ENCODE measurements around the gene SRGAP3. TPM values are rescaled to one million over a fixed set of nuclear protein-coding genes. Genes with fewer than 3 reads are reported as not detected.

Gene SRGAP3
- total RNA-seq, 2 experiments from 2014 or later: 1.2 to 1.3 TPM

DNA sequence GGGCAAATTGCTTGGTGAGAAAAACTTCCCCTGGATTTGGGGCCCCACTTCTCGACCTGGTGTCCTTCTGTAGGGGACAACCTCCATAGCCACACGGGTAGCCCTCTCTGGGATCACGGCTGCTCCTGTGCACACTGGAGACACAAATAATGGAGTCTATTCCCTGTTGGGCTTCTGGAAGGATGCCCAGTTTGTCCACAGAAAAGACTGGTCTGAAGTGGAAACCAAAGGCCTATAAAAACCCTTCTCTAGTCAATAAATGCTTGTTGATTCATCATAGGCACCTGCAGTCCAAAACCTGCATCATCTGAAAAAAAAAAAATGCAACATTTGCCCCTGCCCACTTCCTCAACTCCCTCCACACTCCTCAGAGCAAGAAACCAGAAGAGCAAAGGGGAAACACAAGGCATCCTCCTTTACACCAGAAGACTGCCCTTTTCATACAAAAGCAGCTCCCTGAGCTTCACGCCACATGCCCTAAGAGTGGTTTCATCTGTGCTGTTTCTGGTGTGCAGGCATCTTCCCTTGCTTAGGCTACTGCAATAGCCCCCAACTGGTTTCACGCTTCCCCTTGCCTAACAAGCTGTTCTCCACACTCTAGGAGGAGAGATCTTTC, 36.3 kb downstream of the SRGAP3 start:
- Mint-ChIP-seq H3K27ac (no peak overlapping the region), H3K27me3 (peaks cover 4% of the 10 kb centered on the region), H3K9me3 (no peaks in the 10 kb centered on the region), H3K4me1 (no peaks in the 10 kb centered on the region), H3K4me3 (no peak overlapping the region), H3K36me3 (ENCODE audit: low read depth) (no peaks in the 10 kb centered on the region)
- ChIA-PET CTCF (no interaction called here), POLR2A (no interaction called here)
- no peak for DNase-seq

DNA sequence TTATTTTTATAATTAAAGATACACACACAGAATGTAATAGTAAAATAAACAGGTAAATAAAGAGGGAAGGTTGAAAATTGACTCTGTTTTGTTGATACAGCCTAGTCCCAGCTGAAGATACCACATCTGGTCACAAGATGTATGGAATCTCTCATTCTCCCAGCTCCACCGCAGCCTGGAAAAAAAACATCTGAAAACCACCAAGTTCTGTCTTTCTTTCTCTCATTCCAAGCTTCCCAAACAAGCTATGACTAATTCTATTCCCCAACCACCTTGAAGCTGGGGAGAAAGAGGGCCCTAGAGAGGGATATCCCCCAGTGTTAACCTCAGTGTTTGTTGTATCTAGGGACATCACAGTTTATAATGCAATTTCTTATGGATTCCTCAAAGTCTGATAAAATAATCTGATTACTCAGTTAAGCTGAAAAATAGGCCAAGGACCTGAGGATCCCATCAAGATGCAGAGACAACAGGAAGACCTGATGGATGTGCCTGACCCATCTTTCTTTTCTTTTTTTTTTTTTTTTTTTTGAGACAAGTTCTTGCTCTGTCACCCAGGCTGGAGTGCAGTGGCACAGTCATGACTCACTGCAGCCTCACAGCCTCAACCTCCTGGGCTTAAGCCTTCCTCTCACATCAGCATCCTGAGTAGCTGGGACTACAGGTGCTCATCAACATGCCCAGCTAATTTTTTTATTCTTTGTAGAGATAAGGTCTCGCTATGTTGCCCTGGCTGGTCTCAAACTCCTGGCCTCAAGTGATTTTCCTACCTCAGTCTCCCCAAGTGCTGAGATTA, 38.1 kb downstream of the SRGAP3 start:
- H3K36me3 Mint-ChIP-seq (ENCODE audit: low read depth): no peaks in the 10 kb centered on the region
- no peak overlapping the region for H3K4me3 Mint-ChIP-seq
- peaks cover 10% of the 10 kb centered on the region for H3K27me3 Mint-ChIP-seq
- no peaks in the 10 kb centered on the region for H3K4me1 Mint-ChIP-seq
- no peaks in the 10 kb centered on the region for H3K9me3 Mint-ChIP-seq
- ChIA-PET CTCF (interaction anchor here (1.3 kb wide), 1 partner anchor 18 kb away, joined by 4 read pairs; no protein-coding TSS in a partner anchor), POLR2A (no interaction called here)
- DNase-seq: no peak
- no peak overlapping the region for H3K27ac Mint-ChIP-seq

- POLR2A ChIA-PET: no interaction called here
- Mint-ChIP-seq H3K4me1 (no peaks in the 10 kb centered on the region), H3K4me3 (no peak overlapping the region), H3K9me3 (no peaks in the 10 kb centered on the region), H3K36me3 (ENCODE audit: low read depth) (no peaks in the 10 kb centered on the region), H3K27ac (no peak overlapping the region), H3K27me3 (peaks cover 11% of the 10 kb centered on the region)
- no peak for DNase-seq
- CTCF ChIA-PET: no interaction called here
These were observed 39.7 kb downstream of the SRGAP3 start for GRCh38 chr3:9209777-9210176.

- Mint-ChIP-seq H3K4me3 (no peak overlapping the region), H3K9me3 (no peaks in the 10 kb centered on the region), H3K36me3 (ENCODE audit: low read depth) (no peaks in the 10 kb centered on the region), H3K27me3 (peaks cover 10% of the 10 kb centered on the region), H3K27ac (no peak overlapping the region), H3K4me1 (no peaks in the 10 kb centered on the region)
- DNase-seq: no peak
- CTCF ChIA-PET: no interaction called here
- POLR2A ChIA-PET: no interaction called here
These were observed 40.8 kb downstream of the SRGAP3 start for GRCh38 chr3:9208605-9209152.

DNA sequence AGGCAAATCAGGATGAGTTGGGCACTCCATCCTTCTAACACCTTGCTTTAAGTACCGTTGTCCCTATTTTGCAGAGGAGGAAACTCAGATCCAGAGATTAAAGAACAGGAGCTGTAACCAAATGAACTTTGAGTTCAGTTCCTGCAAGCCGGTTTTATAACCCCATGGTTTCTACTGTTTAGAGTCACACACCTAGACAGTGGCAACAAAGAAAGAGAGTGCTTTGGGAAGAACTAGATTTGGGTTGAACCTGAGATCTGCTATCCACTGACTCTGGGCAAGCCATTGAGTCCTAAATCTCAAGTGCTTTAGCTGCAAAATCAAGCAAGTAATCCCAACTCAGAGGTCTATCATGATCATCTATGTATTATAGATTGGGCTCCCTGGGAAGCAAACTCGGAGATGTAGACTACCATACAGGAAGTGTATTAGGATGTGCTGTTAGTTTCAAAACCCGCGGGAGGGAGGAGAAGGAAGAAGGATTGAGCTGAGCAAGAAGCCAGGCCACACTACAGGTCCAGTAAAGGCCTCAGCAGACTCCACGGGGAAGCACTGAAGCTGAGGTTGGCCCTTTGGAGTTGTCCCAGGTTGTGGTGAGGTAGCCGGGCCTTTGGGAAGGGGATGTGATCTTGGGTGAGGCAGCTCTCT, 42.2 kb downstream of the SRGAP3 start:
- Mint-ChIP-seq H3K27ac (no peak overlapping the region), H3K36me3 (ENCODE audit: low read depth) (no peaks in the 10 kb centered on the region), H3K27me3 (peaks cover 10% of the 10 kb centered on the region), H3K4me1 (no peaks in the 10 kb centered on the region), H3K4me3 (no peak overlapping the region), H3K9me3 (no peaks in the 10 kb centered on the region)
- CTCF ChIA-PET: no interaction called here
- POLR2A ChIA-PET: no interaction called here
- no peak for DNase-seq

DNA sequence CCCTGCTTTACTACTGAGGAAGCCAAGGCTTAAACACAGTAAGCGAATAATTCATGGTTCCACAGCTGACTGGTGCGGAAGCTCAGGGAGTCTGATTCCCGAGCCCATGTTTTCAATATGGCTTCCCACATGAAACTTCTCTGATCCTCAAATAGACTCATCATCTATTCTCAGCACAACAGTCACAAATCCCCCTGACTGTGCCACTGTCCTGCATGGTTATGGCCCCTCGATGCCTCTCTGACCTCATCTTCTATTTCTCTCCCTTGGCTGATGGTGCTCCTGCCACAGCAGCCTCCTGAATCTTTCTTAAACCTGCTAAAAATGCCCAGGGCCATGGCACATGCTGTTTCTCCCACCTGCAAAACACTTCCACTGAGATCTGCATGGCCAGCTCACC, 43.2 kb downstream of the SRGAP3 start:
- H3K27me3 Mint-ChIP-seq: peaks cover 10% of the 10 kb centered on the region
- H3K27ac Mint-ChIP-seq: no peak overlapping the region
- H3K4me3 Mint-ChIP-seq: no peak overlapping the region
- ChIA-PET CTCF (no interaction called here), POLR2A (no interaction called here)
- no peaks in the 10 kb centered on the region for H3K9me3 Mint-ChIP-seq
- H3K4me1 Mint-ChIP-seq: no peaks in the 10 kb centered on the region
- no peak for DNase-seq
- no peaks in the 10 kb centered on the region for H3K36me3 Mint-ChIP-seq (ENCODE audit: low read depth)

DNA sequence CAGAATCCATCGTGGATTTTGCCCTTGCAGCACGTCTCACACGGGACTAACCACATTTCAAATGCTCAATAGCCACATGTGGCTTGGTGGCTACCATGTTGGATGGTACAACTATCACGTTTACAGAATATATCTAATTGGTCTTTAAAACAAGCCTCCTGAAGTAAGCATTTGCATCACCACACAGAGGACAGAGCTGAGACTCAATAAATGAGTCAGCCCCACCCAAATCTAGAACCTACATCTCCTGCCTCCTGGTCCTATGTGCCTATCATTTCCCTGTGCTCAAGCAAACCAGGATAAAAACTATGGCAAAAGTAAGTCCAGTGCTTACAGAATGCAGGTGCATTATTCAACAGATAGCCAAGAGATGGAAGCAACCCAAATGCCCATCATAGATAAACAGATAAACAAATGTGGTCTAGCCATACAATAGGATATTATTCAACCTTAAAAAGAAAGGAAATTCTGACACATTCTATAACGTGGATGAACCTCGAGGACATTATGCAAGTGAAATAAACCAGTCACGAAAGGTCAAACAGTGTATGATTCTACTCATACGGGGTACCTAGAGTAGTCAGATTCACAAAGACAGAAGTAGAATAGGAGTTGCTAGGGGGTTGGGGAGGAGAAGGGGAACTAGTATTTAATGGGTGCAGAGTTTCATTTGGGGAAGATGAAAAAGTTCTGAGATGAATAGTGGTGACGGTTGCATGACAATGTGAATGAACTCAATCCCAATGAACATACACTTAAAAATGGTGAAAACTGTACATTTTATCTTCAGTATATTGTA, 43.9 kb downstream of the SRGAP3 start:
- ChIA-PET POLR2A (no interaction called here), CTCF (no interaction called here)
- Mint-ChIP-seq H3K27me3 (peaks cover 10% of the 10 kb centered on the region), H3K4me1 (no peaks in the 10 kb centered on the region), H3K36me3 (ENCODE audit: low read depth) (no peaks in the 10 kb centered on the region), H3K4me3 (no peak overlapping the region), H3K27ac (no peak overlapping the region), H3K9me3 (no peaks in the 10 kb centered on the region)
- DNase-seq: no peak

DNA sequence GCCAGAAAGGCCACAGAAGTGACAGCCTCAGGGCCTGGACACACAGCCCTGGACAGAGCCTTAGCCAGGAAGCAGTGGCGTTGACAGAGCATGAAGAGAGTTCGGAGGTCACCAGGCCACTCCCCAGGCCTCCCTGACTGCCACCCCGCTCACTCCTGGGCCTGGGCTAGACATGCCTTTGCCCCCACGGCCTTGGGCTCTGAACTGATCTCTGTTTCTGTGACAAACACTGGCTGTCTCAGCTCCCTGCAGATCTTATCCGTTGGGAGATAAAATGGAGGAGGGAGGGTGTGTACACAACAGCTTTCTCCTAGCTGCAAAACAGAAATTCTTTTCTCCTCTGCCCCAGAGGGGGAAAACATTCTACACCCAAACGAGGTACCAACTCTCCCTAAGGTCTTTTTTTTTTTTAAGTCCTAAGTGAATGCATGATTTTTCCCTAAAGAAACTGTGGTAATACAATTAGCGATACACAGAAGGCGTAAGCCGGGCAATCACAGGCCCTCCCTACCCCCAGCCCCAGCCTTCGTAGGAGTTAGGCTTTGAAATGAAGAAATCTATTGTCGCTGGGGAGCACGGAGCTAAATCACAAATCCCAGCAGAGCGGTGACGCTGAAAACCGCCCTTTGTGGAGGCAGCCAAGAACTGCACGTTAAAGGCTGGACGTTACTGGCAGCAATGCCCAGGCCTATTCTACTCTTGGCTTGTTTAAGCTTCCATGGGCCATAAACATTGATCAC, 45.0 kb downstream of the SRGAP3 start:
- Mint-ChIP-seq H3K27ac (no peak overlapping the region), H3K36me3 (ENCODE audit: low read depth) (no peaks in the 10 kb centered on the region), H3K9me3 (no peaks in the 10 kb centered on the region), H3K4me3 (no peak overlapping the region), H3K27me3 (peaks cover 8% of the 10 kb centered on the region), H3K4me1 (no peaks in the 10 kb centered on the region)
- CTCF ChIA-PET: no interaction called here
- POLR2A ChIA-PET: no interaction called here
- no peak for DNase-seq

DNA sequence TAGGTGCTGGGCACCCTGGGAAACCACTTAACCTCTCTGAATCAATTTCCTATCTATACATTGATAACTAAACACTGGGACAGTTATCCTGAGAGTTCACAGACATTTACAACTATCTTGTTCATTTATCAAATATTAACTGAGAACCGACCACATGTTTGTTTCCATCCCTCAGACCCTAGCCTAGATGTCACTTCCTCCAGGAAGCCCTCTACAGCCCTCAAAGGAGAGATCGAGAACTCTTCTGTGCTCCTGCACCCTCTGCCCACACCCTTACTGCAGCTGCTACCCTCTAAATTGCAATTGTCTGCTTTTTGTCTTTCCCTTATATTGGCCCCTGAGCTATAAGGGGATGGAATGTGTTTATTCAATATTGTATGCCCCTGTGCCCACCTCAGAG, 46.1 kb downstream of the SRGAP3 start:
- no peak overlapping the region for H3K4me3 Mint-ChIP-seq
- H3K36me3 Mint-ChIP-seq (ENCODE audit: low read depth): no peaks in the 10 kb centered on the region
- H3K9me3 Mint-ChIP-seq: no peaks in the 10 kb centered on the region
- H3K27me3 Mint-ChIP-seq: peaks cover 11% of the 10 kb centered on the region
- no peak for DNase-seq
- POLR2A ChIA-PET: no interaction called here
- CTCF ChIA-PET: no interaction called here
- no peak overlapping the region for H3K27ac Mint-ChIP-seq
- no peaks in the 10 kb centered on the region for H3K4me1 Mint-ChIP-seq

GRCh38 chr3:9202546-9202945, 46.9 kb downstream of the SRGAP3 start:
- no peak overlapping the region for H3K27ac Mint-ChIP-seq
- ChIA-PET POLR2A (no interaction called here), CTCF (interaction anchor here (0.5 kb wide), 1 partner anchor 1351 kb away, joined by 3 read pairs; no protein-coding TSS in a partner anchor)

DNA sequence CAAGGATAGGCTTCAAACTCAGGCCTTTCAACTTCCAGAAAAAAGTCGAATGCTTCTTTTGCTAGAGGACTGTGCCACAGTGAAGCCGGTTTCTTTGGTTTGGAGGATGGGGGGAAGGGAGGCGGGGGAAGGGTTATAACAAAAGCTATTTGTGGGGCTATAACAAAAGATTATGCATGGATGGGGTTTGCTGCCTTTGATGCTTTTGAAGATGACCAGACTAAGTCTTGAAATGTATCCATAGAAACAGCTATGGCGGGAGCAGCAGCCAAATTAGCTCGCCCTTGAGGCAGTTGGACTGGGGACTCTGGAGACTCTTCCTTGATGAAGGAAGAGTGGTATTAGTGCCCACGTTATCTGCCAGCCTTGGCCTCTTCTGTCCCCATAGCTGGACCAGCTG, 47.5 kb downstream of the SRGAP3 start:
- Mint-ChIP-seq H3K36me3 (ENCODE audit: low read depth) (no peaks in the 10 kb centered on the region), H3K4me3 (no peak overlapping the region), H3K27ac (no peak overlapping the region), H3K9me3 (no peaks in the 10 kb centered on the region), H3K4me1 (no peaks in the 10 kb centered on the region), H3K27me3 (peaks cover 15% of the 10 kb centered on the region)
- ChIA-PET POLR2A (no interaction called here), CTCF (no interaction called here)
- no peak for DNase-seq

More at GRCh38 chr3:9202546-9202945, 46.9 kb downstream of the SRGAP3 start:
- no peak for DNase-seq
- Mint-ChIP-seq H3K4me1 (no peaks in the 10 kb centered on the region), H3K36me3 (ENCODE audit: low read depth) (no peaks in the 10 kb centered on the region), H3K4me3 (no peak overlapping the region), H3K27me3 (peaks cover 11% of the 10 kb centered on the region), H3K9me3 (no peaks in the 10 kb centered on the region)

DNA sequence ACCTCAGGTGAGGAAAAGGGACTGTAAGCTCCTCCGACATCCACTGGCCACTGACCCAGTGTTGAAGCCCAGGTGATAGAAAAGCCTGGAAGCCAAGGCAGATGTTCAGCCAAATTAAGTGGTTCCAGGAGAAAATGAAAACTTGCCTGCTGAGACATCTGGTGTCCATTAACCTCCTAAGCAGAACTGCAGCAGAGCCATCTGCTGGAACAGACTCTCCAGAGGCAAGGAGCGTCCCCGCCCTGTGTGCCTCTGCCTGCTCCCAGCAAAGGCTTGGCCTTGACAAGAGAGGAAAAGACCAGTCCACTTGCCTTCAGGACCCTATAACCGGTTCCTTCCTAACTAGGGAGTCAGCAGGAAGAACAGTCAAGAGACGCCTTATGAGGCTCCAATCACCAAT, 48.2 kb downstream of the SRGAP3 start:
- Mint-ChIP-seq H3K27me3 (peaks cover 13% of the 10 kb centered on the region), H3K4me1 (no peaks in the 10 kb centered on the region), H3K36me3 (ENCODE audit: low read depth) (no peaks in the 10 kb centered on the region), H3K27ac (no peak overlapping the region), H3K9me3 (no peaks in the 10 kb centered on the region), H3K4me3 (no peak overlapping the region)
- POLR2A ChIA-PET: no interaction called here
- CTCF ChIA-PET: no interaction called here
- DNase-seq: no peak
